Natural killer cell (primary cell): ENCODE results near the gene CDK18. TPM values are rescaled to one million over a fixed set of nuclear protein-coding genes. Genes with fewer than 3 reads are reported as not detected.

Experiments
- ATAC-seq, 3 donors: fragments of 150-1000 bp in 2 of 3; fragments of 200-7000 bp in 1 of 3; cut with Tn5 transposase; 1 replicate in 1 of 3; 2 replicates in 2 of 3; pipeline ENCODE4 v1.10.0; 2021; ENCODE audit warnings: mild to moderate bottlenecking in 2 of 3, moderate library complexity in 2 of 3
- DNase-seq, 2 donors: peaks; one replicate each; pipeline versions ENCODE4 v3.0.0 to v3.0.0-alpha.2; 2013 to 2021; ENCODE audit warnings: mixed read lengths in 1 of 2
- H3K27ac ChIP-seq: one replicate; pipeline ENCODE4 v1.5.1; 2013; ENCODE audit warnings: mild to moderate bottlenecking, low read length
- H3K27me3 ChIP-seq: one replicate; pipeline ENCODE4 v1.6.1; 2013; ENCODE audit warnings: low read length; ENCODE audit not compliant: control insufficient read depth, insufficient read depth
- H3K36me3 ChIP-seq: one replicate; pipeline ENCODE4 v1.6.1; 2013; ENCODE audit warnings: low read length; ENCODE audit not compliant: control insufficient read depth, insufficient read depth
- H3K4me1 ChIP-seq: one replicate; pipeline ENCODE4 v1.6.1; 2013; ENCODE audit warnings: low read length; ENCODE audit not compliant: control insufficient read depth, insufficient read depth
- H3K4me3 ChIP-seq: one replicate; pipeline ENCODE4 v1.5.1; 2013; ENCODE audit warnings: low read length
- H3K9me3 ChIP-seq: one replicate; pipeline ENCODE4 v1.6.1; 2013; ENCODE audit warnings: low read length; ENCODE audit not compliant: control insufficient read depth, insufficient read depth
- H3K27ac Mint-ChIP-seq, 2 donors: one replicate each; pipeline ENCODE4 v1.8.0; 2022; ENCODE audit warnings: mild to moderate bottlenecking in 2 of 2, mixed read lengths in 2 of 2, moderate library complexity in 1 of 2
- H3K27me3 Mint-ChIP-seq, 2 donors: one replicate each; pipeline ENCODE4 v1.8.0; 2022; ENCODE audit warnings: low read depth in 2 of 2, mixed read lengths in 2 of 2
- H3K36me3 Mint-ChIP-seq: one replicate; pipeline ENCODE4 v1.8.0; 2022; ENCODE audit warnings: mixed read lengths
- H3K4me1 Mint-ChIP-seq, 2 donors: one replicate each; pipeline ENCODE4 v1.8.0; 2022; ENCODE audit warnings: mixed read lengths in 2 of 2
- H3K4me3 Mint-ChIP-seq: one replicate; pipeline ENCODE4 v1.8.0; 2022; ENCODE audit warnings: mild to moderate bottlenecking, moderate library complexity, mixed read lengths
- H3K9me3 Mint-ChIP-seq, 2 donors: one replicate each; pipeline ENCODE4 v1.8.0; 2022; ENCODE audit warnings: mixed read lengths in 2 of 2
- WGBS: methylation state at CpG from one replicate; pipeline ENCODE4 v1.1.7; 2013; ENCODE audit warnings: missing lambda C conversion rate; ENCODE audit not compliant: insufficient coverage; 5-methylcytosine and 5-hydroxymethylcytosine counted together
- intact Hi-C: fragments of 100-400 bp; cut with micrococcal nuclease; formaldehyde crosslinking; loops from one replicate; pipeline ENCODE4 v1.14.2; 2022
- total RNA-seq, 4 donors: library from RNA; stranded (reverse); fragments of 120-200 nt in 1 of 4; gene quantifications; one replicate each; pipeline versions ENCODE4 v1.2.3 to v1.2.4, GENCODE V29; 2013 to 2022
- TF ChIP-seq, protein P1 (sequence below): fragments of 200-600 bp; IDR thresholded peaks from one replicate; pipeline ENCODE4 v1.8.0; 2022; ENCODE audit warnings: antibody characterized with exemption

Gene CDK18
- total RNA-seq, 3 donors from 2014 or later (not counting 1 experiment from before 2014, with no cell fraction given), result 1.9 to 5.3 (median 4.0) TPM

DNA sequence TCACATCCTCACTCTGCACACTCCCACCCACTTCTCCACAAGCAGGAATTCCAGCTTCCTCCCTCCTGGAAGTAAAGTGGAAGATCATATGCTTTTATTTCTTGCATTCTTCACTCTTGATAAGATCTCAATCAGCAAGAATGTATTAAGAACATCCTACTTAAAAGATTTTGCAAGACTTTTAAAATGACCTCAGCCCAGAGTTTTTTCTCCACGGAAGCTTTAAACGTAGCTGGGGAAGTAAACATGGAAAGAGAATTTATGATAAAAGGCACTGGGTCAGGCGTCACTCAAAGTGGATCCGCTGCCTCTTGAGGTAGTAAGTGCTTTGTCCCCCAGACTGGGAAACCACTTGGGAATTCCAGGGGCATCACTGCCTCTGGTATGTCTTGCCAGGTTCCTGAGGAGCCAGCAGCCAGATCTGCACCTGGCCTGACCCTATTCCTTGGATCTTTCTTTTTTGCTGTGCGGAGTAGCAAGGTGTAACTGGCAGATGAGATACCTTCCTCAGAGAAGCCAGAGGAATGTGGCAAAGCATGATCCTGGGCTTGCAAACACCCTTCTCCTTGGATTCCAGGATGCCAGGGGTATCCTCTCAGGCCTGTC lies 33.9 kb downstream of the CDK18 start:
- TF ChIP-seq, protein P1, sequence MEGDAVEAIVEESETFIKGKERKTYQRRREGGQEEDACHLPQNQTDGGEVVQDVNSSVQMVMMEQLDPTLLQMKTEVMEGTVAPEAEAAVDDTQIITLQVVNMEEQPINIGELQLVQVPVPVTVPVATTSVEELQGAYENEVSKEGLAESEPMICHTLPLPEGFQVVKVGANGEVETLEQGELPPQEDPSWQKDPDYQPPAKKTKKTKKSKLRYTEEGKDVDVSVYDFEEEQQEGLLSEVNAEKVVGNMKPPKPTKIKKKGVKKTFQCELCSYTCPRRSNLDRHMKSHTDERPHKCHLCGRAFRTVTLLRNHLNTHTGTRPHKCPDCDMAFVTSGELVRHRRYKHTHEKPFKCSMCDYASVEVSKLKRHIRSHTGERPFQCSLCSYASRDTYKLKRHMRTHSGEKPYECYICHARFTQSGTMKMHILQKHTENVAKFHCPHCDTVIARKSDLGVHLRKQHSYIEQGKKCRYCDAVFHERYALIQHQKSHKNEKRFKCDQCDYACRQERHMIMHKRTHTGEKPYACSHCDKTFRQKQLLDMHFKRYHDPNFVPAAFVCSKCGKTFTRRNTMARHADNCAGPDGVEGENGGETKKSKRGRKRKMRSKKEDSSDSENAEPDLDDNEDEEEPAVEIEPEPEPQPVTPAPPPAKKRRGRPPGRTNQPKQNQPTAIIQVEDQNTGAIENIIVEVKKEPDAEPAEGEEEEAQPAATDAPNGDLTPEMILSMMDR, result no peak
- WGBS, result 90% methylated on average over 5 of the region's 5 CpGs
- Histone ChIP-seq H3K27ac (no peak overlapping the region), H3K9me3 (no peaks in the 10 kb centered on the region), H3K4me1 (peaks cover 4% of the 10 kb centered on the region), H3K36me3 (no peaks in the 10 kb centered on the region), H3K4me3 (no peak overlapping the region), H3K27me3 (peaks cover 5% of the 10 kb centered on the region)
- DNase-seq, result peak in 1 of 2 donors; percentile 6
- no peak overlapping the region for H3K27ac Mint-ChIP-seq
- H3K4me1 Mint-ChIP-seq, result no peaks in the 10 kb centered on the region
- no peak for ATAC-seq
- intact Hi-C loops, result no loop called here
- no peaks in the 10 kb centered on the region for H3K36me3 Mint-ChIP-seq
- no peaks in the 10 kb centered on the region for H3K9me3 Mint-ChIP-seq
- peaks cover 22 to 24% of the 10 kb centered on the region in 2 donors for H3K27me3 Mint-ChIP-seq
- H3K4me3 Mint-ChIP-seq, result no peak overlapping the region

DNA sequence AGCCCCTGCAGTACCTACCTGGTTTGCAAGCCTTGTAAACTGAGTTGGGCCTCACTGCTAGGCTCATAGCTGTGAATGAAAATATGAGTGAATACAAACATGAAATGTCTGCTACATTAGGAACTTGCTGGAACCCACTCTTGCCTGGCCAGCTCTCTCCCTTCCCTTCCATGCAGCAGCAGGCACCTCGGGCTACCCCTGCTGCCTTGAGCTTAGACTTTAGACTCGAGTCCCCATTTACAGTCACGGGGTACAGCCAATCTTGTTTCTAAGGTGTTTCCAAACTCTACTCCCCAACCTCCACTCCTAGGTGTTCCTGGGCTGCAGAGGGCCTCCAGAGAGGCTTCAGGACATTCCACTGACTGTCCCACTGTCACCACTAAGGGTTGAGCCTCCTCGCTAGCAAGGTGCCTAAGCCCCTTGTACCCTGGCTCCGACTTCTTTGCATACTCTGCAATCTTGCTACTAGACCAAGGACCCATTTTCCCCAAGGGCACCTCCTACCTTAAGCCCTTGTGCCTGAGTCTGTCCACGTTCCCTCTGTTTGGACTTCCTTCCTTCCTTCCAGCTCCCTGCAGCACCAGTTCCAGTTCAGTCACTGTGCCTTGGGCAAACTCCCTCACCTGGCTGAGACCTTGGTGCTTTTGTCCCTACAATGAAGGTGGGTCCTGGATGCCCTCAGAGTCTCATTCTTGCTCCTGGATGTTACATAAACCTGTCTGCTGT lies 36.9 kb downstream of the CDK18 start:
- Mint-ChIP-seq H3K27ac (no peak overlapping the region), H3K36me3 (no peaks in the 10 kb centered on the region)

DNA sequence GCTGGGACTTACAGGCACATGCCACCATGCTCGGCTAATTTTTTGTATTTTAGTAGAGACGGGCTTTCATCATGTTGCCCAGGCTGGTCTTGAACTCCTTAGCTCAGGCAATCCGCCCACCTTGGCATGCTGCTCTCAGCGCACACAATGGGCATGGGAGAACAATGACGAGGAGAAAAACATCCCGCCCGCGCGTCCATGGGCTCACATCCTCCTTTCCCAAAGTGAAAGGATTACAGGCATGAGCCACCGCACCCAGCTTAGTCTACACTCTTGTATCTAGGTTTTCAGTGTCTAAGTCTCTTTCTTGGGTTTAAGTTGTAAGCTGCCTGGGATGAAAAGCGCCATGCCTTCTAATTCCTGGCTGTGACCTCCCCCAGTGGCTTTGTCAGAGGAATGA lies 37.9 kb downstream of the CDK18 start:
- H3K36me3 Mint-ChIP-seq, result no peaks in the 10 kb centered on the region
- H3K4me3 Mint-ChIP-seq, result no peak overlapping the region
- Histone ChIP-seq H3K4me3 (no peak overlapping the region), H3K9me3 (no peaks in the 10 kb centered on the region), H3K36me3 (no peaks in the 10 kb centered on the region), H3K4me1 (peaks cover 4% of the 10 kb centered on the region), H3K27ac (no peak overlapping the region), H3K27me3 (peaks cover 13% of the 10 kb centered on the region)
- peaks cover 24 to 27% of the 10 kb centered on the region in 2 donors for H3K27me3 Mint-ChIP-seq
- intact Hi-C loops, result no loop called here
- WGBS, result 73% methylated on average over 11 of the region's 11 CpGs
- no peak for ATAC-seq
- TF ChIP-seq, protein P1, result no peak
- H3K9me3 Mint-ChIP-seq, result no peaks in the 10 kb centered on the region
- H3K4me1 Mint-ChIP-seq, result no peaks in the 10 kb centered on the region
- no peak for DNase-seq
- no peak overlapping the region for H3K27ac Mint-ChIP-seq

More for the DNA sequence above, 36.9 kb downstream of the CDK18 start:
- Histone ChIP-seq H3K36me3 (no peaks in the 10 kb centered on the region), H3K4me1 (peaks cover 8% of the 10 kb centered on the region), H3K9me3 (no peaks in the 10 kb centered on the region), H3K27ac (no peak overlapping the region), H3K4me3 (no peak overlapping the region), H3K27me3 (peaks cover 13% of the 10 kb centered on the region)
- Mint-ChIP-seq H3K9me3 (no peaks in the 10 kb centered on the region), H3K4me1 (no peaks in the 10 kb centered on the region), H3K27me3 (peaks cover 29 to 33% of the 10 kb centered on the region in 2 donors), H3K4me3 (no peak overlapping the region)
- ATAC-seq (no peak), DNase-seq (no peak)
- intact Hi-C loops, result no loop called here
- TF ChIP-seq, protein P1, result no peak
- WGBS, result 77% methylated on average over 6 of the region's 6 CpGs
